Stomach smooth muscle (tissue), 2 donors: ENCODE measurements around the gene SCAMP1.

ENCODE experiments used
- H3K27ac ChIP-seq: one replicate; pipeline ENCODE4 v1.7.0; 2013; ENCODE audit warnings: mild to moderate bottlenecking, low read length, inconsistent platforms
- H3K27me3 ChIP-seq, 2 donors: one replicate each; pipeline ENCODE4 v1.7.0; 2013; ENCODE audit warnings: low read length in 2 of 2; ENCODE audit not compliant: insufficient read depth in 2 of 2, control insufficient read depth in 1 of 2
- H3K36me3 ChIP-seq, 2 donors: one replicate each; pipeline ENCODE4 v1.7.0; 2013; ENCODE audit warnings: low read length in 2 of 2; ENCODE audit not compliant: control insufficient read depth in 2 of 2, insufficient read depth in 2 of 2
- H3K4me1 ChIP-seq: one replicate; pipeline ENCODE4 v1.7.0; 2013; ENCODE audit warnings: low read length; ENCODE audit not compliant: control insufficient read depth, insufficient read depth
- H3K4me3 ChIP-seq, 2 donors: one replicate each; pipeline ENCODE4 v1.7.0; 2013; ENCODE audit warnings: low read length in 2 of 2
- H3K9ac ChIP-seq, 2 donors: one replicate each; pipeline ENCODE4 v1.7.0; 2013; ENCODE audit warnings: low read length in 2 of 2, mild to moderate bottlenecking in 1 of 2
- H3K9me3 ChIP-seq, 2 donors: one replicate each; pipeline ENCODE4 v1.7.0; 2013; ENCODE audit warnings: low read length in 2 of 2; ENCODE audit not compliant: control insufficient read depth in 2 of 2
- donor health status: healthy.
- donor health status: Pancreatic carcinoma.

The SCAMP1 gene

GRCh38 chr5:78359831-78360673, at the start of gene SCAMP1:
TSS of gene SCAMP1 (plus strand) at chr5:78360617. CDS start at chr5:78360672, 55 bp downstream.
- Histone ChIP-seq H3K9me3 (no peaks in the 10 kb centered on the region), H3K9ac (peak within 1 kb of the TSS; percentile 86 to 93), H3K4me1 (peaks cover 12% of the 10 kb centered on the region), H3K27me3 (no peaks in the 10 kb centered on the region), H3K4me3 (peak within 1 kb of the TSS; percentile 93 to 94), H3K27ac (peak within 1 kb of the TSS; percentile 82), H3K36me3 (peaks cover 0 to 2% of the 10 kb centered on the region in 2 donors)

GRCh38 chr5:78317515-78317914, 42.9 kb upstream of the SCAMP1 start:
- Histone ChIP-seq H3K9me3 (no peaks in the 10 kb centered on the region), H3K36me3 (no peaks in the 10 kb centered on the region), H3K27ac (no peak overlapping the region), H3K4me1 (no peaks in the 10 kb centered on the region), H3K9ac (no peak overlapping the region), H3K27me3 (no peaks in the 10 kb centered on the region), H3K4me3 (no peak overlapping the region)

GRCh38 chr5:78318337-78318736, 42.1 kb upstream of the SCAMP1 start:
- Histone ChIP-seq H3K27ac (no peak overlapping the region), H3K9me3 (no peaks in the 10 kb centered on the region), H3K4me3 (no peak overlapping the region), H3K36me3 (no peaks in the 10 kb centered on the region), H3K27me3 (no peaks in the 10 kb centered on the region), H3K4me1 (no peaks in the 10 kb centered on the region), H3K9ac (no peak overlapping the region)

- Histone ChIP-seq H3K4me1 (no peaks in the 10 kb centered on the region), H3K36me3 (no peaks in the 10 kb centered on the region), H3K27ac (no peak overlapping the region), H3K27me3 (no peaks in the 10 kb centered on the region), H3K4me3 (no peak overlapping the region), H3K9ac (no peak overlapping the region), H3K9me3 (no peaks in the 10 kb centered on the region)
Measured at GRCh38 chr5:78320401-78320800, 40.0 kb upstream of the SCAMP1 start.

- H3K4me3 ChIP-seq, result no peak overlapping the region
- no peaks in the 10 kb centered on the region for H3K36me3 ChIP-seq
- no peaks in the 10 kb centered on the region for H3K9me3 ChIP-seq
- no peaks in the 10 kb centered on the region for H3K4me1 ChIP-seq
- no peak overlapping the region for H3K9ac ChIP-seq
- H3K27ac ChIP-seq, result no peak overlapping the region
- H3K27me3 ChIP-seq, result no peaks in the 10 kb centered on the region
Measured at GRCh38 chr5:78323241-78323640, 37.2 kb upstream of the SCAMP1 start.

GRCh38 chr5:78326930-78327329, 33.5 kb upstream of the SCAMP1 start:
- no peak overlapping the region for H3K27ac ChIP-seq
- no peaks in the 10 kb centered on the region for H3K4me1 ChIP-seq
- no peaks in the 10 kb centered on the region for H3K36me3 ChIP-seq
- no peak overlapping the region for H3K9ac ChIP-seq
- H3K9me3 ChIP-seq, result no peaks in the 10 kb centered on the region
- no peak overlapping the region for H3K4me3 ChIP-seq
- H3K27me3 ChIP-seq, result no peaks in the 10 kb centered on the region

- Histone ChIP-seq H3K4me1 (no peaks in the 10 kb centered on the region), H3K36me3 (no peaks in the 10 kb centered on the region), H3K27ac (no peak overlapping the region), H3K9ac (no peak overlapping the region), H3K4me3 (no peak overlapping the region), H3K27me3 (no peaks in the 10 kb centered on the region), H3K9me3 (no peaks in the 10 kb centered on the region)
Measured at GRCh38 chr5:78327761-78328510, 32.5 kb upstream of the SCAMP1 start.

- H3K4me3 ChIP-seq, result no peak overlapping the region
- H3K27me3 ChIP-seq, result no peaks in the 10 kb centered on the region
- no peaks in the 10 kb centered on the region for H3K4me1 ChIP-seq
- H3K27ac ChIP-seq, result no peak overlapping the region
- H3K36me3 ChIP-seq, result no peaks in the 10 kb centered on the region
- no peak overlapping the region for H3K9ac ChIP-seq
- H3K9me3 ChIP-seq, result no peaks in the 10 kb centered on the region
Measured at GRCh38 chr5:78328585-78329173, 31.7 kb upstream of the SCAMP1 start.

GRCh38 chr5:78331523-78332080, 28.8 kb upstream of the SCAMP1 start:
- Histone ChIP-seq H3K4me3 (no peak overlapping the region), H3K4me1 (no peaks in the 10 kb centered on the region), H3K9me3 (no peaks in the 10 kb centered on the region), H3K9ac (no peak overlapping the region), H3K27me3 (no peaks in the 10 kb centered on the region), H3K27ac (no peak overlapping the region), H3K36me3 (no peaks in the 10 kb centered on the region)

GRCh38 chr5:78334811-78335210, 25.6 kb upstream of the SCAMP1 start:
- Histone ChIP-seq H3K9ac (no peak overlapping the region), H3K36me3 (no peaks in the 10 kb centered on the region)

More at GRCh38 chr5:78334811-78335210, 25.6 kb upstream of the SCAMP1 start:
- H3K27me3 ChIP-seq, result no peaks in the 10 kb centered on the region
- no peak overlapping the region for H3K4me3 ChIP-seq
- no peaks in the 10 kb centered on the region for H3K4me1 ChIP-seq
- no peak overlapping the region for H3K27ac ChIP-seq
- H3K9me3 ChIP-seq, result peaks cover 0 to 4% of the 10 kb centered on the region in 2 donors
